ENCODE data around the gene UTP4.
"Not testable (repeated sequence)": the region's sequence is repeated elsewhere in the genome, so short reads cannot be mapped to it uniquely, and the experiment has no call there.

UTP4 gene

DNA sequence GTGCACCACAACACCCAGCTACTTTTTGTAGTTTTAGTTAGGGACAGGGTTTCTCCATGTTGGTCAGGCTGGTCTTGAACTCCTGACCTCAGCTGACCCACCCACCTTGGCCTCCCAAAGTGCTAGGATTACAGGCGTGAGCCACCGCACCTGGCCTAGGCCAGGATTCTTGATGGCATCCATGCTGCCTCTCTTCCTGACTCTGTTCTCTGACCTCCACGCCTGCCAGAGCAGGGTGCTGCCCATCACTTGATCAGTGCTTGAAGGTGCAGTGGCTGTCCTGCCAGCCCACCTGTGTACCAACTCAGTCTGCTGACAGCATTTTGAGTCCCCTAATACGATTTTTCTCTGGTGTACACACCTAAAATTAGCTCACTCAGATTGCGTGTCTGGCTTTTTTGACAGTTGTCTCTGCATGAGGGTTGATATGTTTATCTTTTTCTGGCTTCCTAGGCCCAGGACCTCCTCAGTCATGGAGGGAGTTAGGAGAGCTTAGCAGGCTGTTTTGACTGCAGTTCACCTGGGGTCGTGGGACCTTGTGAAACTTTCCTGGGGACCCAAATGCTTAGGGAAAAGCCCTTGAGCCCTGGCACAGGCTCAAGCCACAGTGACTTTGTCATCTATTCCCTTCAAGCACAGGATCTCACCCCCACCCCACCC lies 21.1 kb upstream of the UTP4 start:
- DNase-seq: no peak

GRCh38 chr16:69111876-69112230 lies 20.6 kb upstream of the UTP4 start:
- no peak for DNase-seq

DNA sequence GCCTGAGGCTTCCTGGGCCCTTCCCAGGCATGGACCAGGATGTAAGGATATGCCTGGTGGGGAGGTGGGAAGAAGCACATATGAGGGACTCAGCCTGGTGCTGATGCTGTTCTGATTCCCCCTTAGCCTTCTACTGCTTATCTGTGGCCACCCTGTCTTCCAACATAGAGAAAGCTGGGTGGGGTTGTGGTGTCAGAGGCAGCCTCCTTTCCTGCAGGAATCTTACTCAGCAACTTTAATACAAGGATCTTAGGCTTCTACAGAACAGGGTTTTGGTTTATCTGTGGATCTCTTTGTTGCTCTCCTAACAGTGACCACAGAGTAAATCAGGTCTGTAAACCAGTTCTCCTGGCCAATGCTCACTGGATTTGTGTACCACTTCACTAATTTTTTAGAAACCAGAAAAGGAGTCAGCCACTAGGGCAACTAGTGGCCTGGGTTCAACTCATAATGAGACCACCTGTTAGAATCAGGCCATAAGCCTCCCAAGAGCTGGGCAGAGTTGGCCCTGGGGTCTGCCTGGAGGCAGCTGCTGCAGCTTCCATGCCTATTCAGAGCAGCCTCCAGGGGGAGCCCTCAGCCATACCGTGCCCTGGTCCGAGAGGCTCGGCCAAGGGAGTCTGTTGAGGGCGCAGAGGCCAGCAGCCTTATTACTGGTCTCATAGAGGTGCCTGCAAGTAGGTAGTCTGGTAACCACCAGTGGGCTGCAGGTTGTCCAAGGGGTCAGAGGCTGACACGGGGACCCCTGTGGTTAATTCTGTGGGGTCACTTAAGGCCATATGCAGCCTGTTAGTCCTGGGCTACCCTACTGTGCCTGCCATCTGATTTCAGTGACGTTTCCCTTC lies 19.9 kb upstream of the UTP4 start:
- DNase-seq: peak; percentile 57

- DNase-seq: no peak
These were observed 19.2 kb upstream of the UTP4 start for GRCh38 chr16:69113216-69113615.

DNA sequence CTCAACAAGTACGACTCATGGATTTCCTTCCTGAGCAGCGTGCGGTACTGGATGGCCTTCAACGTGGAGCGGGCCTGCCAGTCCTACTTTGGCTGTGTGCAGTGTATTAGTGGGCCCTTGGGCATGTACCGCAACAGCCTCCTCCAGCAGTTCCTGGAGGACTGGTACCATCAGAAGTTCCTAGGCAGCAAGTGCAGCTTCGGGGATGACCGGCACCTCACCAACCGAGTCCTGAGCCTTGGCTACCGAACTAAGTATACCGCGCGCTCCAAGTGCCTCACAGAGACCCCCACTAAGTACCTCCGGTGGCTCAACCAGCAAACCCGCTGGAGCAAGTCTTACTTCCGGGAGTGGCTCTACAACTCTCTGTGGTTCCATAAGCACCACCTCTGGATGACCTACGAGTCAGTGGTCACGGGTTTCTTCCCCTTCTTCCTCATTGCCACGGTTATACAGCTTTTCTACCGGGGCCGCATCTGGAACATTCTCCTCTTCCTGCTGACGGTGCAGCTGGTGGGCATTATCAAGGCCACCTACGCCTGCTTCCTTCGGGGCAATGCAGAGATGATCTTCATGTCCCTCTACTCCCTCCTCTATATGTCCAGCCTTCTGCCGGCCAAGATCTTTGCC lies 18.0 kb upstream of the UTP4 start:
- DNase-seq: no peak

GRCh38 chr16:69114976-69115355 lies 17.5 kb upstream of the UTP4 start:
- no peak for DNase-seq

DNA sequence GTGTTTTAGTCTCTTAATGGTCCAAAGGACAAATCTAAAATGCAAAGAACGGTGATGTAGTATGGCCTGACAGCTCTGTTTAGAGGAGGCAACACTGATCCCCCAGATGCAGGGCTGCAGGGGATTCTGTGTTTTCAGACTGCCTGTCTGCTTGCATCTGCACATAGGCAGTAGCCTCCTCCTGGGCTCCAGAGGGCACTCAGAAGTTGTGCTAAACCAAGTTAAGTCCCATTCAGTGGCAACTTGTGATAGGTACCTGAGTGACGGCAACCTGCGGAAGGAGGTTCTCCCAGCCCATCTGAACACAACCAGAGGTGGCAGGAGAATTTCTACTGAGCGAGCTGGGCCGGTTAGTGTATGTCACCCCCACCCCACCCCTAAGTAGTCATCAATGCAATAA lies 17.1 kb upstream of the UTP4 start:
- no peak for DNase-seq

DNA sequence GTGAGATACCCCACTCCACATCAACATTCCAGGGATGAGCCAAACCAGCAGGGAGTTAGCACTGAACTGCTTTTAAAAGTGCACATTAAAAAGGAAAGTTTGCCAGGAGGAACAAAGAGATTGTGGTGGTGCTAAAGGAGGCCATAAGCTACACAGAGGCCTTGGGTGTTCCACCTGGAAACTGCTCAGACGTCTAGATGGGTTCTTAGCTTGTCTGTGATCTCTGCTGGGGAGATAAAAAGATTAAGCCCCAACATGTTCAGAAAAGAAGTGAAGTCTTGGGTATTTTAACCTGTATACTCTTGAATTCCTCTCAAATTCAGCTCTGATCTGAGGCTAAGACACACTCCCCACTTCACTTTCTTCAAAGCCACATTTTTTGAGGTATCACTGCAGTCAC lies 16.6 kb upstream of the UTP4 start:
- DNase-seq: no peak

- DNase-seq: no peak
These were observed 16.1 kb upstream of the UTP4 start for GRCh38 chr16:69116256-69116875.

- no peak for DNase-seq
These were observed 15.5 kb upstream of the UTP4 start for GRCh38 chr16:69116906-69117305.

GRCh38 chr16:69118468-69118867 lies 14.0 kb upstream of the UTP4 start:
- DNase-seq: no peak

DNA sequence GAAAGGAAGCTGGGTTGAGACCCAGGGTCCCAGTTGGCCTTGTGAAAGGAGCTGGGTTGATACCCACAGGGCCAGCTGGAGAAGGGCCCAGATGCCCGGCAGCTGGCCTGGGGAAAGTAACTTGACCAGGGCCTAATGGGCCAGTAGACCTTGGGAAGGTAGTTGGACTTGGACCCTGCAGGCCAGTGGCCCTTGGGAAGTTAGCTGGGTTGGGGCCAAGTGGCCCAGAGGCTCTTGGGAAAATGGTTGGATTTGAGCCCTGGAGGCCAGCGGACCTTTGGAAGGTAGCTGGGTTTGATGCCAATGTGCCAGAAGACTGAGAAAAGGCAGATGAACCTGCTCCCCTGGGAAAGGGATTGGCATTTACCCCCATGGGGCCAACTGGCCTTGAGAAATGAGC lies 13.5 kb upstream of the UTP4 start:
- no peak for DNase-seq

DNA sequence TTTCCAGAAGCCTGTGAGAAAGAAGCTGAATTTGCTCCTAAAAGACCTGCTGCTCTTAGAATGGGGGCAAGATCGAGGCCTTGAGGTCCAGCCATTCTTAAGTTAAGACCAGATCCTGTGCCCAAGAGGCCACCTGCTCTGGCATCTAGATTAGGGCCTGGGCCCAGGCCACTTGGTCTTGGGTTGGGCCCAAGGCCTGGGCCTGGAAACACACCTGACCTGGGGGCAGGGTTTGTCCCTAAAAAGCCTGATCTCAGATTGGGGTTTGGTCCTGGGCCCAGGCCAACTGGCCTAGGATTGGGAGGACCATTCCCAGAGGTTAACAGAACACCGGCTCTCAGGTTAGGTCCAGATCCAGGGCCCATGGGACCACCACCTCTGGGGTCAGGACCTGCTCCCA lies 12.9 kb upstream of the UTP4 start:
- no peak for DNase-seq

- DNase-seq: no peak
These were observed 12.3 kb upstream of the UTP4 start for GRCh38 chr16:69120096-69120664.

DNA sequence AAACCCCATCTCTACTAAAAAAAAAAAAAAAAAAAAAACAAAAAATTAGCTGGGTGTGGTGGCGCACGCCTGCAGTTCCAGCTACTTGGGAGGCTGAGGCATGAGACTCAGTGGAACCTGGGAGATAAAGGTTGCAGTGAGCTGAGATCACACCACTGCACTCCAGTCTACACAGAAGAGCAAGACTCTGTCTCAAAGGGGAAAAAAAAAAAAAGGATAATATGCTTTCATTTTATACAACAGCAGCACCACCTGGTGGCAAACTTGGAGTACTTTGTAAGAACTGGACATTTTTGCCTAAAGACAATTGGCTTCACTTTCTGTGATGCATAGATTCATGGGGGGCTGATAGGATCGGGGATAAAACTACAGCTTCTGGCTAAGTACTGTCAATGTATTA lies 8.5 kb upstream of the UTP4 start:
- peak; percentile 76 for DNase-seq

GRCh38 chr16:69124406-69124805 lies 8.0 kb upstream of the UTP4 start:
- DNase-seq: not testable (repeated sequence)

DNA sequence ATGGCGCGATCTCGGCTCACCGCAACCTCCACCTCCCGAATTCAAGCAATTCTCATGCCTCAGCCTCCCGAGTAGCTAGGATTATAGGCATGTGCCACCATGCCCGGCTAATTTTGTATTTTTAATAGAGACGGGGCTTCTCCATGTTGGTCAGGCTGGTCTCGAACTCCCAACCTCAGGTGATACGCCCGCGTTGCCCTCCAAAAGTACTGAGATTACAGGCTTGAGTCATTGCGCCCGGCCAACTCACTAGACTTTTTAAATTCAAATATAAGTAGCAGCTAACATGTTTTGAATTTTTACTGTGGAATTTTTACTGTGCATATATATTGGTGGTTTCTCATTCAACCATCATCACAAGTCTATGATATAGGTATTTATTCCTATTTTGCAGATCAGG lies 7.5 kb upstream of the UTP4 start:
- not testable (repeated sequence) for DNase-seq

- no peak for DNase-seq
These were observed 6.2 kb upstream of the UTP4 start for GRCh38 chr16:69126221-69126620.

DNA sequence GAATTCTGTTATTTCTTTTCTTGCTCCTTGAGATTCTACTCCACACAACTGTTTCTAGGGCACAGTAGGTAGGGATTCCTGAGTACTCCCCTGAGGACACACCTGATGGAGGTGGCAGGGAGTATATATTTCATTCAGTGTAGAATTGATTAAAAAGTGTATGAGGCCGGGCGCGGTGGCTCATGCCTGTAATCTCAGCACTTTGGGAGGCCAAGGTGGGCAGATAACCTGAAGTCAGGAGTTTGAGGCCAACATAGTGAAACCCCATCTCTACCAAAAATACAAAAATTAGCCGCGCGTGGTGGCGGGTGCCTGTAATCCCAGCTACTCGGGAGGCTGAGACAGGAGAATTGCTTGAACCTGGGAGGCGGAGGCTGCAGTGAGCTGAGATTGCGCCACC lies 5.6 kb upstream of the UTP4 start:
- DNase-seq: not testable (repeated sequence)

- DNase-seq: no peak
These were observed 4.4 kb upstream of the UTP4 start for GRCh38 chr16:69127966-69128510.

GRCh38 chr16:69130461-69130860 lies 2.0 kb upstream of the UTP4 start:
- no peak for DNase-seq

- peak; percentile 28 for DNase-seq
These were observed 1.1 kb upstream of the UTP4 start for GRCh38 chr16:69131167-69131838.

All from CD4-positive, alpha-beta T cell treated with Interleukin-6 for 4 hours (primary cell).